ENCODE results near the gene MYBPC2.

MYBPC2 gene

GRCh38 chr19:50432221-50433028, at the start of gene MYBPC2:
Gene MYBPC2 (plus strand): TSS chr19:50432892. CDS start chr19:50432954, 62 bp downstream.
- H3K9ac ChIP-seq (ENCODE audit: low read length) = peak within 1 kb of the TSS; percentile 89
- no peak within 1 kb of the TSS for H2AFZ ChIP-seq (ENCODE audit: low read length)
- TF ChIP-seq CTCF (IDR thresholded peaks at IDR 0.05; ENCODE audit: low read length) (no peak), EZH2 (IDR thresholded peaks at IDR 0.05; ENCODE audit: borderline replicate concordance, low read length) (no peak)
- no peaks in the 10 kb centered on the region for H3K79me2 ChIP-seq (ENCODE audit: insufficient read depth, low read length)
- H3F3A ChIP-seq (ENCODE audit: insufficient read depth, low read length) = no peaks in the 10 kb centered on the region; the same call in 1 of the 2 replicates
- peak within 1 kb of the TSS; percentile 88 for H3K27ac ChIP-seq (ENCODE audit: low read depth, low read length, poor library complexity, severe bottlenecking)
- no peaks in the 10 kb centered on the region for H4K20me1 ChIP-seq (ENCODE audit: insufficient read depth, low read length)
- H3K36me3 ChIP-seq (ENCODE audit: insufficient read depth, low read length) = peaks cover 16% of the 10 kb centered on the region; the same call in 1 of the 2 replicates
- H3K4me2 ChIP-seq (ENCODE audit: low read length) = peak within 1 kb of the TSS; percentile 100
- no peaks in the 10 kb centered on the region for H3K9me3 ChIP-seq (ENCODE audit: low read length)
- no peaks in the 10 kb centered on the region for H3K9me2 ChIP-seq (ENCODE audit: low read depth, low read length)
- H3K27me3 ChIP-seq (ENCODE audit: insufficient read depth, low read length) = no peaks in the 10 kb centered on the region
- peak within 1 kb of the TSS; percentile 73 for H3K4me3 ChIP-seq (ENCODE audit: low read depth, low read length, poor library complexity, severe bottlenecking)
- H3K4me1 ChIP-seq (ENCODE audit: insufficient read depth, low read length, severe bottlenecking) = peaks cover 63% of the 10 kb centered on the region

- Histone ChIP-seq H3K36me3 (ENCODE audit: insufficient read depth, low read length) (peaks cover 57% of the 10 kb centered on the region), H3F3A (ENCODE audit: insufficient read depth, low read length) (no peaks in the 10 kb centered on the region), H4K20me1 (ENCODE audit: insufficient read depth, low read length) (no peaks in the 10 kb centered on the region), H3K4me1 (ENCODE audit: insufficient read depth, low read length, severe bottlenecking) (peaks cover 16% of the 10 kb centered on the region), H3K9me3 (ENCODE audit: low read length) (no peaks in the 10 kb centered on the region), H3K9ac (ENCODE audit: low read length) (peak overlapping the region; percentile 75), H3K9me2 (ENCODE audit: low read depth, low read length) (no peaks in the 10 kb centered on the region), H3K27me3 (ENCODE audit: insufficient read depth, low read length) (no peaks in the 10 kb centered on the region), H3K4me3 (ENCODE audit: low read depth, low read length, poor library complexity, severe bottlenecking) (peak overlapping the region; percentile 87), H3K4me2 (ENCODE audit: low read length) (peak overlapping the region; percentile 80), H2AFZ (ENCODE audit: low read length) (no peak overlapping the region), H3K79me2 (ENCODE audit: insufficient read depth, low read length) (peaks cover 15% of the 10 kb centered on the region), H3K27ac (ENCODE audit: low read depth, low read length, poor library complexity, severe bottlenecking) (peak overlapping the region; percentile 61)
- TF ChIP-seq CTCF (IDR thresholded peaks at IDR 0.05; ENCODE audit: low read length) (no peak), EZH2 (IDR thresholded peaks at IDR 0.05; ENCODE audit: borderline replicate concordance, low read length) (no peak)
Observed at GRCh38 chr19:50383001-50383851, 49.5 kb upstream of the MYBPC2 start.

GRCh38 chr19:50383852-50384684, 48.6 kb upstream of the MYBPC2 start, which contains the start of gene POLD1:
Gene POLD1 (plus strand): TSS chr19:50384347. CDS start chr19:50398852, 14,505 bp downstream.
- no peak for TF ChIP-seq CTCF (IDR thresholded peaks at IDR 0.05; ENCODE audit: low read length)
- no peak for TF ChIP-seq EZH2 (IDR thresholded peaks at IDR 0.05; ENCODE audit: borderline replicate concordance, low read length)

More at GRCh38 chr19:50383852-50384684, 48.6 kb upstream of the MYBPC2 start, which contains the start of gene POLD1:
- Histone ChIP-seq H3K9ac (ENCODE audit: low read length) (peak within 1 kb of the TSS; percentile 94), H3K36me3 (ENCODE audit: insufficient read depth, low read length) (peaks cover 55% of the 10 kb centered on the region), H3K27me3 (ENCODE audit: insufficient read depth, low read length) (no peaks in the 10 kb centered on the region), H3F3A (ENCODE audit: insufficient read depth, low read length) (no peaks in the 10 kb centered on the region), H4K20me1 (ENCODE audit: insufficient read depth, low read length) (no peaks in the 10 kb centered on the region), H3K27ac (ENCODE audit: low read depth, low read length, poor library complexity, severe bottlenecking) (peak within 1 kb of the TSS; percentile 62), H3K4me1 (ENCODE audit: insufficient read depth, low read length, severe bottlenecking) (peaks cover 16% of the 10 kb centered on the region), H3K9me2 (ENCODE audit: low read depth, low read length) (no peaks in the 10 kb centered on the region), H2AFZ (ENCODE audit: low read length) (no peak within 1 kb of the TSS), H3K4me2 (ENCODE audit: low read length) (peak within 1 kb of the TSS; percentile 94), H3K4me3 (ENCODE audit: low read depth, low read length, poor library complexity, severe bottlenecking) (peak within 1 kb of the TSS; percentile 87), H3K9me3 (ENCODE audit: low read length) (no peaks in the 10 kb centered on the region), H3K79me2 (ENCODE audit: insufficient read depth, low read length) (peaks cover 23% of the 10 kb centered on the region)

All from OCI-LY1 (cell line).